Measurements from ENCODE around the gene PAPSS2. TPM values are rescaled to one million over a fixed set of nuclear protein-coding genes. Genes with fewer than 3 reads are reported as not detected.

The PAPSS2 gene
- total and polyA plus RNA-seq, 2 donors (not counting 3 experiments of a cell fraction or from before 2014, with no cell fraction given): 27.9 to 82.6 TPM

DNA sequence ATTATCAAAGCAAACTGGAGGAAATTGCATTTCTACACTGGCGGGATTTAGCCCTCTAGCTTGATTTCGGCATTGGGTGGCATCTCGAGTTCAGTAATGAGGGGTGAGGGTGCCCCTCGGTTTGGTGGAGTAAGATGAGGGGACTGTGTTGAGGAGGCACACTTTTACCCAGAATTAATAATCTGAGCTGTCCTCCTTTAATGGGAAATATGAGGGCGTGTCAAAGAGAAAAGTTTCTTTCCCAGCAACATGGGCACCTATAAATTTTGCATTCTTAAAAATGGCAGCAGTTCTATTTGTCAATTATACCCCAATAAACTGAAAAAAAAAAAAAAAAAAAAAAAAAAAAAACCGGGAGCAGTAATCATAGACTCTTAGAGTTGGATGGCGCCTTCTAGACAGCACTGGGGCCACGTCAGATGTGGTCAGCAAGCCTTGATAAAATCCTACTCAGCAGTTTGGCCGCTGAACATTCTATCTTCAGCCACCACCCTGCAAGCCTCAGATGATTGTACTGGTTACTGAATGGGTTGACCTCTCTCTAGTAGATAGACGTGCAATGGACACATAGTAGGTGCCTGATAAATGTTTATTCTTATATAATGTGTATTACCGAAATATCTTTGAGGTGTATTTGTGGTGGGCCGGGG, 931 bp downstream of the PAPSS2 start:
- CTCF ChIA-PET: interaction anchor here (1.0 to 3.2 kb wide), 12 partner anchors 15 to 729 kb away, joined by 3 to 41 read pairs (median 4); partner anchors contain the start of genes KLLN and PTEN
- H3K36me3 ChIP-seq (ENCODE audit: control insufficient read depth in 2 of 2, extremely low read depth in 1 of 2, insufficient read depth in 2 of 2, low read length in 2 of 2): no peaks in the 10 kb centered on the region
- peaks cover 56% of the 10 kb centered on the region for H3K4me1 ChIP-seq (ENCODE audit: control insufficient read depth, extremely low read depth, insufficient read depth, low read length)
- no TSS peak for BruUV-seq (replicated peaks)
- H2AFZ ChIP-seq (ENCODE audit: low read depth, low read length): peak overlapping the region; percentile 88
- H3K27ac ChIP-seq (ENCODE audit: insufficient read depth, low read depth, low read length): peak overlapping the region; percentile 96
- H3K79me2 ChIP-seq (ENCODE audit: control insufficient read depth, insufficient read depth, low read length): peaks cover 51% of the 10 kb centered on the region
- FAIRE-seq (peak; percentile 83), DNase-seq (ENCODE audit: low read depth, low spot score) (peak; percentile 64)
- H4K20me1 ChIP-seq (replicated peaks; ENCODE audit: control insufficient read depth, extremely low read depth, insufficient read depth, low read length): no peaks in the 10 kb centered on the region
- intact Hi-C loops (cut with micrococcal nuclease): loop anchor here (1.0 to 5.0 kb wide), 3 partner anchors 56 to 688 kb away; no protein-coding TSS in a partner anchor
- TF ChIP-seq GATA2 (IDR thresholded peaks at IDR 0.05; ENCODE audit: insufficient read depth, insufficient read length, low read depth, low read length) (no peak), EZH2 (IDR thresholded peaks at IDR 0.05; ENCODE audit: borderline replicate concordance, low read depth, low read length, severe bottlenecking) (no peak), MYC (IDR thresholded peaks at IDR 0.05; ENCODE audit: low read depth, low read length) (no peak), POLR2AphosphoS5 (IDR thresholded peaks at IDR 0.05; ENCODE audit: insufficient read depth, low read depth, low read length) (no peak), FOS (IDR thresholded peaks at IDR 0.05; ENCODE audit: borderline replicate concordance, insufficient read depth, low read length) (peak; percentile 15), MAX (IDR thresholded peaks at IDR 0.05; ENCODE audit: insufficient read depth, insufficient read length) (no peak), JUN (IDR thresholded peaks at IDR 0.05; ENCODE audit: borderline replicate concordance, insufficient read depth, insufficient read length, low read depth) (no peak), POLR2A (IDR thresholded peaks at IDR 0.05; ENCODE audit: low read depth, low read length) (peak; percentile 34)
- TF ChIP-seq, protein P1, sequence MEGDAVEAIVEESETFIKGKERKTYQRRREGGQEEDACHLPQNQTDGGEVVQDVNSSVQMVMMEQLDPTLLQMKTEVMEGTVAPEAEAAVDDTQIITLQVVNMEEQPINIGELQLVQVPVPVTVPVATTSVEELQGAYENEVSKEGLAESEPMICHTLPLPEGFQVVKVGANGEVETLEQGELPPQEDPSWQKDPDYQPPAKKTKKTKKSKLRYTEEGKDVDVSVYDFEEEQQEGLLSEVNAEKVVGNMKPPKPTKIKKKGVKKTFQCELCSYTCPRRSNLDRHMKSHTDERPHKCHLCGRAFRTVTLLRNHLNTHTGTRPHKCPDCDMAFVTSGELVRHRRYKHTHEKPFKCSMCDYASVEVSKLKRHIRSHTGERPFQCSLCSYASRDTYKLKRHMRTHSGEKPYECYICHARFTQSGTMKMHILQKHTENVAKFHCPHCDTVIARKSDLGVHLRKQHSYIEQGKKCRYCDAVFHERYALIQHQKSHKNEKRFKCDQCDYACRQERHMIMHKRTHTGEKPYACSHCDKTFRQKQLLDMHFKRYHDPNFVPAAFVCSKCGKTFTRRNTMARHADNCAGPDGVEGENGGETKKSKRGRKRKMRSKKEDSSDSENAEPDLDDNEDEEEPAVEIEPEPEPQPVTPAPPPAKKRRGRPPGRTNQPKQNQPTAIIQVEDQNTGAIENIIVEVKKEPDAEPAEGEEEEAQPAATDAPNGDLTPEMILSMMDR (IDR thresholded peaks at IDR 0.05; ENCODE audit: extremely low read depth in 1 of 2, insufficient read depth in 1 of 2, low read depth in 1 of 2, low read length in 2 of 2): no peak
- H3K9me3 ChIP-seq (replicated peaks; ENCODE audit: control insufficient read depth, insufficient read depth, low read length): no peaks in the 10 kb centered on the region
- no peaks in the 10 kb centered on the region for H3K27me3 ChIP-seq (ENCODE audit: control insufficient read depth in 2 of 2, insufficient read depth in 2 of 2, low read length in 2 of 2)
- dilution Hi-C loops (cut with MboI; ENCODE audit: extremely low pct_ligation_motif_present, low sequenced_read_pairs): no loop called here
- no peaks in the 10 kb centered on the region for H3K9me1 ChIP-seq (replicated peaks; ENCODE audit: control insufficient read depth, extremely low read depth, insufficient read depth, low read length)
- peak overlapping the region; percentile 99 for H3K9ac ChIP-seq (replicated peaks; ENCODE audit: extremely low read depth, insufficient read depth, low read length)
- peak overlapping the region; percentile 95 to 100 (median 99) for H3K4me3 ChIP-seq (replicated peaks in 1 of 3; ENCODE audit: insufficient read depth in 1 of 3, low read depth in 1 of 3, low read length in 3 of 3)
- POLR2A ChIA-PET: no interaction called here
- H3K4me2 ChIP-seq (ENCODE audit: insufficient read depth, low read length): peak overlapping the region; percentile 94

Data from endothelial cell of umbilical vein (primary cell).